BLaER1 treated with 17β-estradiol and CSF1 and Interleukin-3, amounts not matched to agents 10 nM and 100 nM (cell line): ENCODE results near the gene MTMR11.
"Not testable (repeated sequence)": the region's sequence is repeated elsewhere in the genome, so short reads cannot be mapped to it uniquely, and the experiment has no call there.

Experiments used
- H3K27ac ChIP-seq, 11 experiments: shearing (Covaris generic); formaldehyde crosslinking; 2 replicates each; pipeline ENCODE4 v1.8.1; 2022
- H3K27me3 ChIP-seq, 11 experiments: shearing (Covaris generic); formaldehyde crosslinking; 2 replicates each; pipeline ENCODE4 v1.8.1; 2022
- H3K36me3 ChIP-seq, 11 experiments: shearing (Covaris generic); formaldehyde crosslinking; 2 replicates each; pipeline ENCODE4 v1.8.1; 2022
- H3K4me1 ChIP-seq, 10 experiments: shearing (Covaris generic); formaldehyde crosslinking; 2 replicates each; pipeline ENCODE4 v1.8.1; 2022
- H3K4me2 ChIP-seq, 11 experiments: shearing (Covaris generic); formaldehyde crosslinking; 2 replicates each; pipeline ENCODE4 v1.8.1; 2022
- H3K4me3 ChIP-seq, 10 experiments: shearing (Covaris generic); formaldehyde crosslinking; 2 replicates each; pipeline ENCODE4 v1.8.1; 2022
- H3K9ac ChIP-seq, 11 experiments: shearing (Covaris generic); formaldehyde crosslinking; 2 replicates each; pipeline ENCODE4 v1.8.1; 2022
- H3K9me3 ChIP-seq, 11 experiments: shearing (Covaris generic); formaldehyde crosslinking; replicated peaks in 1 of 11; 2 replicates each; pipeline ENCODE4 v1.8.1; 2022
- H4K20me1 ChIP-seq, 11 experiments: shearing (Covaris generic); formaldehyde crosslinking; 2 replicates each; pipeline ENCODE4 v1.8.1; 2022
- Cebpa-rat ChIP-seq, 11 experiments: shearing (Covaris generic); IDR thresholded peaks; 2 replicates each; pipeline ENCODE4 v1.8.1; 2022

MTMR11 gene

GRCh38 chr1:149942207-149942606, 5.5 kb upstream of the MTMR11 start:
- Histone ChIP-seq H3K4me2 (no peak overlapping the region), H3K27ac (no peak overlapping the region), H4K20me1 (no peaks in the 10 kb centered on the region), H3K9ac (no peak overlapping the region), H3K4me1 (peaks cover 0 to 34% (median 22%) of the 10 kb centered on the region in 10 experiments; a peak in 15 of 20 replicates), H3K4me3 (no peak overlapping the region), H3K36me3 (no peaks in the 10 kb centered on the region), H3K27me3 (no peaks in the 10 kb centered on the region; a peak in 1 of 22 replicates), H3K9me3 (no peaks in the 10 kb centered on the region)
- no peak for TF ChIP-seq Cebpa-rat (IDR thresholded peaks at IDR 0.05)

- Histone ChIP-seq H3K27ac (0 out of 22 replicates have a peak overlapping the region, but pooled peaks of 1 of the 11 experiments have one; percentile 14), H4K20me1 (no peaks in the 10 kb centered on the region), H3K27me3 (no peaks in the 10 kb centered on the region; a peak in 1 of 22 replicates), H3K9ac (no peak overlapping the region), H3K4me2 (peak overlapping the region in 1 of 11 experiments; percentile 63; a peak in 1 of 22 replicates), H3K4me1 (peaks cover 0 to 52% (median 23%) of the 10 kb centered on the region in 10 experiments; a peak in 15 of 20 replicates), H3K4me3 (no peak overlapping the region), H3K9me3 (no peaks in the 10 kb centered on the region), H3K36me3 (no peaks in the 10 kb centered on the region)
- no peak for TF ChIP-seq Cebpa-rat (IDR thresholded peaks at IDR 0.05)
Measured at GRCh38 chr1:149940427-149940826, 3.7 kb upstream of the MTMR11 start.

- not testable (repeated sequence) for H3K9me3 ChIP-seq, H3K36me3 ChIP-seq, H3K4me3 ChIP-seq, H4K20me1 ChIP-seq, H3K27me3 ChIP-seq
- Histone ChIP-seq H3K27ac (peak overlapping the region in 1 of 11 experiments; percentile 37; a peak in 1 of 22 replicates), H3K4me1 (peaks cover 0 to 63% (median 23%) of the 10 kb centered on the region in 10 experiments; a peak in 15 of 20 replicates), H3K4me2 (peak overlapping the region in 7 of 11 experiments; percentile 9 to 74 (median 62); a peak in 14 of 22 replicates), H3K9ac (peak overlapping the region in 1 of 11 experiments; percentile 14; a peak in 1 of 22 replicates)
Measured at GRCh38 chr1:149938668-149939003, 2.0 kb upstream of the MTMR11 start.

GRCh38 chr1:149937759-149938158, 1.1 kb upstream of the MTMR11 start:
- H3K27ac ChIP-seq, result no peak overlapping the region
- H3K9me3 ChIP-seq, result no peaks in the 10 kb centered on the region
- no peaks in the 10 kb centered on the region for H3K27me3 ChIP-seq
- no peak for TF ChIP-seq Cebpa-rat (IDR thresholded peaks at IDR 0.05)
- peaks cover 0 to 71% (median 23%) of the 10 kb centered on the region in 10 experiments; a peak in 15 of 20 replicates for H3K4me1 ChIP-seq
- no peaks in the 10 kb centered on the region for H4K20me1 ChIP-seq
- H3K4me3 ChIP-seq, result no peak overlapping the region
- H3K36me3 ChIP-seq, result no peaks in the 10 kb centered on the region
- peak overlapping the region in 8 of 11 experiments; percentile 5 to 74 (median 62); a peak in 12 of 22 replicates for H3K4me2 ChIP-seq
- no peak overlapping the region for H3K9ac ChIP-seq

- H3K36me3 ChIP-seq, result no peaks in the 10 kb centered on the region
- H3K27me3 ChIP-seq, result no peaks in the 10 kb centered on the region
- no peaks in the 10 kb centered on the region for H4K20me1 ChIP-seq
- peaks cover 0 to 77% (median 23%) of the 10 kb centered on the region in 10 experiments; a peak in 15 of 20 replicates for H3K4me1 ChIP-seq
- H3K9me3 ChIP-seq, result no peaks in the 10 kb centered on the region
- H3K4me3 ChIP-seq, result no peak overlapping the region
- no peak for TF ChIP-seq Cebpa-rat (IDR thresholded peaks at IDR 0.05)
- no peak overlapping the region for H3K9ac ChIP-seq
- H3K4me2 ChIP-seq, result peak overlapping the region in 6 of 11 experiments; percentile 5 to 74 (median 62); a peak in 10 of 22 replicates
- H3K27ac ChIP-seq, result no peak overlapping the region
Measured at GRCh38 chr1:149936992-149937705, 470 bp upstream of the MTMR11 start.

GRCh38 chr1:149934356-149934755, 2.3 kb downstream of the MTMR11 start:
- H3K4me3 ChIP-seq, result no peak overlapping the region
- H3K27me3 ChIP-seq, result no peaks in the 10 kb centered on the region
- no peak overlapping the region for H3K9ac ChIP-seq
- no peak overlapping the region for H3K27ac ChIP-seq
- H3K4me1 ChIP-seq, result peaks cover 0 to 95% (median 36%) of the 10 kb centered on the region in 10 experiments; a peak in 15 of 20 replicates
- H3K4me2 ChIP-seq, result 0 out of 22 replicates have a peak overlapping the region, but pooled peaks of 1 of the 11 experiments have one; percentile 20
- no peaks in the 10 kb centered on the region for H3K9me3 ChIP-seq
- no peaks in the 10 kb centered on the region for H3K36me3 ChIP-seq
- TF ChIP-seq Cebpa-rat (IDR thresholded peaks at IDR 0.05), result no peak
- H4K20me1 ChIP-seq, result no peaks in the 10 kb centered on the region

- TF ChIP-seq Cebpa-rat (IDR thresholded peaks at IDR 0.05), result no peak
- peaks cover 6 to 95% (median 36%) of the 10 kb centered on the region in 10 experiments; a peak in 19 of 20 replicates for H3K4me1 ChIP-seq
Measured at GRCh38 chr1:149933208-149933607, 3.5 kb downstream of the MTMR11 start.

GRCh38 chr1:149932474-149932873, 4.2 kb downstream of the MTMR11 start:
- H3K36me3 ChIP-seq, result no peaks in the 10 kb centered on the region
- no peak overlapping the region for H3K4me3 ChIP-seq
- H3K27me3 ChIP-seq, result no peaks in the 10 kb centered on the region
- peak overlapping the region in 4 of 11 experiments; percentile 92 to 96 (median 95); a peak in 6 of 22 replicates for H3K4me2 ChIP-seq
- H4K20me1 ChIP-seq, result no peaks in the 10 kb centered on the region; a peak in 1 of 22 replicates
- TF ChIP-seq Cebpa-rat (IDR thresholded peaks at IDR 0.05), result no peak
- H3K9ac ChIP-seq, result no peak overlapping the region
- H3K27ac ChIP-seq, result peak overlapping the region in 4 of 11 experiments; percentile 63 to 93 (median 88); a peak in 6 of 22 replicates
- H3K4me1 ChIP-seq, result peaks cover 9 to 91% (median 35%) of the 10 kb centered on the region in 10 experiments; a peak in 19 of 20 replicates
- H3K9me3 ChIP-seq, result no peaks in the 10 kb centered on the region

More at GRCh38 chr1:149933208-149933607, 3.5 kb downstream of the MTMR11 start:
- no peak overlapping the region for H3K4me2 ChIP-seq
- no peak overlapping the region for H3K9ac ChIP-seq
- H3K9me3 ChIP-seq, result no peaks in the 10 kb centered on the region
- no peaks in the 10 kb centered on the region for H3K36me3 ChIP-seq
- no peaks in the 10 kb centered on the region for H4K20me1 ChIP-seq
- peak overlapping the region in 2 of 11 experiments; percentile 19 to 36; a peak in 1 of 22 replicates for H3K27ac ChIP-seq
- H3K4me3 ChIP-seq, result no peak overlapping the region
- H3K27me3 ChIP-seq, result no peaks in the 10 kb centered on the region

- peak overlapping the region in 3 of 10 experiments; percentile 14 to 88 (median 52); a peak in 5 of 20 replicates for H3K4me3 ChIP-seq
- peak overlapping the region in 4 of 11 experiments; percentile 35 to 76 (median 66); a peak in 7 of 22 replicates for H3K9ac ChIP-seq
- H3K27ac ChIP-seq, result peak overlapping the region in 7 of 11 experiments; percentile 31 to 93 (median 63); a peak in 14 of 22 replicates
- H3K36me3 ChIP-seq, result peaks cover 5 to 8% (median 7%) of the 10 kb centered on the region in 11 experiments
- H3K4me1 ChIP-seq, result peaks cover 18 to 87% (median 40%) of the 10 kb centered on the region in 10 experiments
- peaks cover 0 to 11% (median 8%) of the 10 kb centered on the region in 11 experiments; a peak in 13 of 22 replicates for H4K20me1 ChIP-seq
- no peaks in the 10 kb centered on the region for H3K27me3 ChIP-seq
- no peak for TF ChIP-seq Cebpa-rat (IDR thresholded peaks at IDR 0.05)
- no peaks in the 10 kb centered on the region for H3K9me3 ChIP-seq
- H3K4me2 ChIP-seq, result peak overlapping the region in 7 of 11 experiments; percentile 36 to 96 (median 94); a peak in 13 of 22 replicates
Measured at GRCh38 chr1:149931212-149931790, 5.4 kb downstream of the MTMR11 start.
